SU-DHL-6 (cell line): Measurements from ENCODE around the gene RASA3.

Experiments used
- H2AFZ ChIP-seq: fragments of 200-600 bp; sonication (generic); 2 replicates; pipeline ENCODE4 v1.6.1; 2014; ENCODE audit warnings: low read depth, mild to moderate bottlenecking, moderate library complexity, mixed read lengths, antibody characterized with exemption, low read length; ENCODE audit not compliant: severe bottlenecking
- H3F3A ChIP-seq: fragments of 200-600 bp; shearing (Covaris generic); 2 replicates; pipeline ENCODE4 v1.6.0; 2016; ENCODE audit warnings: antibody characterized with exemption, mild to moderate bottlenecking; ENCODE audit not compliant: insufficient read depth
- H3K27ac ChIP-seq: fragments of 200-600 bp; sonication (generic); 2 replicates; pipeline ENCODE4 v1.5.1; 2016; ENCODE audit warnings: low read depth, mild to moderate bottlenecking, low read length, moderate library complexity, mixed read lengths
- H3K27me3 ChIP-seq: fragments of 200-600 bp; sonication (generic), shearing (Covaris generic); 2 replicates; pipeline ENCODE4 v1.6.0; 2014; ENCODE audit warnings: mild to moderate bottlenecking, low read length
- H3K36me3 ChIP-seq: fragments of 200-600 bp; sonication (generic); 2 replicates; pipeline ENCODE4 v1.6.1; 2014; ENCODE audit warnings: mild to moderate bottlenecking, low read length, mixed read lengths
- H3K4me2 ChIP-seq: fragments of 300-600, 200-600 bp; shearing (Covaris generic), sonication (generic); 2 replicates; pipeline ENCODE4 v1.6.0; 2014; ENCODE audit warnings: low read length, low read depth, mild to moderate bottlenecking; ENCODE audit not compliant: poor library complexity, severe bottlenecking
- H3K4me3 ChIP-seq: fragments of 200-600 bp; sonication (generic); 2 replicates; pipeline ENCODE4 v1.5.1; 2014; ENCODE audit warnings: antibody characterized with exemption, low read length, mild to moderate bottlenecking, mixed read lengths; ENCODE audit not compliant: insufficient read depth, poor library complexity, severe bottlenecking
- H3K79me2 ChIP-seq: fragments of 200-600 bp; sonication (generic); 2 replicates; pipeline ENCODE4 v1.6.1; 2014; ENCODE audit warnings: mild to moderate bottlenecking, low read length, moderate library complexity; ENCODE audit not compliant: insufficient read depth
- H3K9ac ChIP-seq: fragments of 200-600 bp; sonication (generic); 2 replicates; pipeline ENCODE4 v1.7.0; 2014; ENCODE audit warnings: mild to moderate bottlenecking, low read length
- H3K9me2 ChIP-seq: fragments of 200-600 bp; sonication (generic); replicated peaks from 2 replicates; pipeline ENCODE4 v1.6.1; 2014; ENCODE audit warnings: low read length; ENCODE audit not compliant: insufficient read depth
- H3K9me3 ChIP-seq: fragments of 200-600 bp; sonication (generic); 2 replicates; pipeline ENCODE4 v1.6.1; 2014; ENCODE audit warnings: low read length, mixed read lengths; ENCODE audit not compliant: insufficient read depth
- H4K20me1 ChIP-seq: fragments of 200-600 bp; sonication (generic); 2 replicates; pipeline ENCODE4 v1.6.1; 2014; ENCODE audit warnings: low read depth, mild to moderate bottlenecking, antibody characterized with exemption, low read length, moderate library complexity, mixed read lengths
- CTCF ChIP-seq: fragments of 200-600 bp; sonication (generic); IDR thresholded peaks from one replicate; pipeline ENCODE4 v1.5.1; 2017; ENCODE audit warnings: antibody characterized with exemption, mild to moderate bottlenecking, low read length, moderate library complexity; ENCODE audit not compliant: insufficient read depth, poor library complexity, severe bottlenecking
- EZH2phosphoT487 ChIP-seq: fragments of 200-600 bp; sonication (generic), shearing (Covaris generic); conservative IDR thresholded peaks from 2 replicates; pipeline ENCODE4 v1.6.1; 2018; ENCODE audit warnings: mild to moderate bottlenecking, antibody characterized with exemption, low read length, moderate library complexity, mixed read lengths

The RASA3 gene

DNA sequence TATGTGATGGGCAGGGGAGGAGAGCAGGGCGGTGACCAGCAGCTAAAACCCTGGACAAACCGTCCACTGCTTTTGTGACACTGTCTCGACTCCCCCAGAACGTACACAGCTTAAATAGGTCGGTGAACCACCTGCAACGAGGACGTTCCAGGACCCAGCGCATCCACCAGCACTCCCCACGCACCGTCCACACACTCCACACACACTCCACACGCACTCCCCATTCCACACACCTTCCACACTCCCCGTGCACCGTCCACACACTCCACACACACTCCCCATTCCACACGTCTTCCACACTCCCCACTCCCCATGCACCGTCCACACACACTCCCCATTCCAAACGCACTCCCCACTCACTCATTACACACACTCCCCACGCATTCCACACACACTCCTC lies 120.3 kb downstream of the RASA3 start:
- Histone ChIP-seq H3K27me3 (no peaks in the 10 kb centered on the region), H3F3A (no peaks in the 10 kb centered on the region), H3K79me2 (no peaks in the 10 kb centered on the region), H3K4me2 (no peak overlapping the region), H3K9me3 (no peaks in the 10 kb centered on the region), H3K27ac (no peak overlapping the region), H4K20me1 (no peaks in the 10 kb centered on the region), H2AFZ (no peak overlapping the region), H3K9ac (no peak overlapping the region), H3K4me3 (no peak overlapping the region), H3K9me2 (no peaks in the 10 kb centered on the region), H3K36me3 (no peaks in the 10 kb centered on the region)
- no peak for TF ChIP-seq CTCF
- no peak for TF ChIP-seq EZH2phosphoT487

DNA sequence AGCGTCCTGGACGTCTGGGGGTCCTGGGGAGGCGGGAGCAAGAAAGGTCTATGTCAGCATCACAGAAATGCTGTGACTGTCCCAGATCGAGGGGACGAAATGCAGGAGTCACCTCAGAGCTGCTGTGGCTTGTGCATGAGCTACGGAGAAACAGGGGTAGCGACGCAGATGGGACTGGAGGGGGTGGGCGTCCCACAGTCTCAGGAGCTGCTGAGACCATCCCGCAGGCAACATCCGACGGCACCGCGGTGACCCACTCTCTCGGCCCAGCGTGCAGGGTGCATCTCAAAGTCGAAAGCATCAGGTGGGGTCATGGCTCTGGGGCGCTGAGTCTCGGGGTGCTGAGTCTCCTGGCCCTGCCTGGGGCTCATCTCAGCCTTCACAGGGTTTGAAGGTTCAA lies 121.2 kb downstream of the RASA3 start:
- TF ChIP-seq EZH2phosphoT487: no peak
- no peak for TF ChIP-seq CTCF
- Histone ChIP-seq H3K79me2 (no peaks in the 10 kb centered on the region), H3K9me3 (no peaks in the 10 kb centered on the region), H3K27ac (no peak overlapping the region), H3K27me3 (no peaks in the 10 kb centered on the region), H3K36me3 (no peaks in the 10 kb centered on the region), H3K9me2 (no peaks in the 10 kb centered on the region), H3K4me3 (no peak overlapping the region), H4K20me1 (no peaks in the 10 kb centered on the region), H3K4me2 (no peak overlapping the region), H3F3A (no peaks in the 10 kb centered on the region), H3K9ac (no peak overlapping the region), H2AFZ (no peak overlapping the region)

GRCh38 chr13:114010401-114011101 lies 121.9 kb downstream of the RASA3 start:
- Histone ChIP-seq H3K4me3 (no peak overlapping the region), H3K4me2 (no peak overlapping the region), H3K79me2 (no peaks in the 10 kb centered on the region), H3K9me3 (no peaks in the 10 kb centered on the region), H3K27me3 (no peaks in the 10 kb centered on the region), H3K36me3 (no peaks in the 10 kb centered on the region), H3K9me2 (no peaks in the 10 kb centered on the region), H3F3A (no peaks in the 10 kb centered on the region), H3K27ac (no peak overlapping the region), H3K9ac (no peak overlapping the region), H4K20me1 (no peaks in the 10 kb centered on the region), H2AFZ (no peak overlapping the region)
- no peak for TF ChIP-seq CTCF
- TF ChIP-seq EZH2phosphoT487: no peak
